ENCODE measurements around the gene MOCS2.

MOCS2 gene

GRCh38 chr5:53095217-53095616 lies 14.3 kb downstream of the MOCS2 start:
- peaks cover 12% of the 10 kb centered on the region for H3K36me3 ChIP-seq (ENCODE audit: control insufficient read depth, insufficient read depth, low read length)
- no peak overlapping the region for H3K9ac ChIP-seq (ENCODE audit: low read depth, low read length)
- no peaks in the 10 kb centered on the region for H3K4me1 ChIP-seq (ENCODE audit: control insufficient read depth, insufficient read depth, low read length)

GRCh38 chr5:53092242-53092641 lies 17.3 kb downstream of the MOCS2 start:
- Histone ChIP-seq H3K27me3 (ENCODE audit: control insufficient read depth, insufficient read depth, low read length) (no peaks in the 10 kb centered on the region), H3K9me3 (ENCODE audit: control insufficient read depth, insufficient read depth, low read length) (no peaks in the 10 kb centered on the region), H3K27ac (ENCODE audit: low read depth, low read length) (no peak overlapping the region), H3K9ac (ENCODE audit: low read depth, low read length) (no peak overlapping the region), H3K4me3 (ENCODE audit: low read depth, low read length) (no peak overlapping the region), H3K36me3 (ENCODE audit: control insufficient read depth, insufficient read depth, low read length) (no peaks in the 10 kb centered on the region), H3K4me1 (ENCODE audit: control insufficient read depth, insufficient read depth, low read length) (no peaks in the 10 kb centered on the region)

More at GRCh38 chr5:53095217-53095616, 14.3 kb downstream of the MOCS2 start:
- H3K27ac ChIP-seq (ENCODE audit: low read depth, low read length): no peak overlapping the region
- H3K9me3 ChIP-seq (ENCODE audit: control insufficient read depth, insufficient read depth, low read length): no peaks in the 10 kb centered on the region
- no peaks in the 10 kb centered on the region for H3K27me3 ChIP-seq (ENCODE audit: control insufficient read depth, insufficient read depth, low read length)
- no peak overlapping the region for H3K4me3 ChIP-seq (ENCODE audit: low read depth, low read length)

GRCh38 chr5:53091289-53091688 lies 18.3 kb downstream of the MOCS2 start:
- Histone ChIP-seq H3K36me3 (ENCODE audit: control insufficient read depth, insufficient read depth, low read length) (no peaks in the 10 kb centered on the region), H3K4me3 (ENCODE audit: low read depth, low read length) (no peak overlapping the region), H3K4me1 (ENCODE audit: control insufficient read depth, insufficient read depth, low read length) (no peaks in the 10 kb centered on the region), H3K9ac (ENCODE audit: low read depth, low read length) (no peak overlapping the region), H3K27ac (ENCODE audit: low read depth, low read length) (no peak overlapping the region), H3K9me3 (ENCODE audit: control insufficient read depth, insufficient read depth, low read length) (no peaks in the 10 kb centered on the region), H3K27me3 (ENCODE audit: control insufficient read depth, insufficient read depth, low read length) (no peaks in the 10 kb centered on the region)

GRCh38 chr5:53090229-53090628 lies 19.3 kb downstream of the MOCS2 start:
- H3K27me3 ChIP-seq (ENCODE audit: control insufficient read depth, insufficient read depth, low read length): no peaks in the 10 kb centered on the region
- H3K27ac ChIP-seq (ENCODE audit: low read depth, low read length): no peak overlapping the region
- H3K9me3 ChIP-seq (ENCODE audit: control insufficient read depth, insufficient read depth, low read length): no peaks in the 10 kb centered on the region
- no peaks in the 10 kb centered on the region for H3K4me1 ChIP-seq (ENCODE audit: control insufficient read depth, insufficient read depth, low read length)
- no peak overlapping the region for H3K4me3 ChIP-seq (ENCODE audit: low read depth, low read length)
- H3K36me3 ChIP-seq (ENCODE audit: control insufficient read depth, insufficient read depth, low read length): no peaks in the 10 kb centered on the region
- no peak overlapping the region for H3K9ac ChIP-seq (ENCODE audit: low read depth, low read length)

- H3K9ac ChIP-seq (ENCODE audit: low read depth, low read length): no peak overlapping the region
Measured at GRCh38 chr5:53089481-53089991, 20.0 kb downstream of the MOCS2 start.

GRCh38 chr5:53087621-53088121 lies 21.9 kb downstream of the MOCS2 start:
- Histone ChIP-seq H3K9me3 (ENCODE audit: control insufficient read depth, insufficient read depth, low read length) (no peaks in the 10 kb centered on the region), H3K4me3 (ENCODE audit: low read depth, low read length) (no peak overlapping the region), H3K9ac (ENCODE audit: low read depth, low read length) (no peak overlapping the region), H3K27me3 (ENCODE audit: control insufficient read depth, insufficient read depth, low read length) (no peaks in the 10 kb centered on the region), H3K36me3 (ENCODE audit: control insufficient read depth, insufficient read depth, low read length) (no peaks in the 10 kb centered on the region), H3K27ac (ENCODE audit: low read depth, low read length) (no peak overlapping the region), H3K4me1 (ENCODE audit: control insufficient read depth, insufficient read depth, low read length) (no peaks in the 10 kb centered on the region)

More at GRCh38 chr5:53089481-53089991, 20.0 kb downstream of the MOCS2 start:
- Histone ChIP-seq H3K4me1 (ENCODE audit: control insufficient read depth, insufficient read depth, low read length) (no peaks in the 10 kb centered on the region), H3K4me3 (ENCODE audit: low read depth, low read length) (no peak overlapping the region), H3K27me3 (ENCODE audit: control insufficient read depth, insufficient read depth, low read length) (no peaks in the 10 kb centered on the region), H3K9me3 (ENCODE audit: control insufficient read depth, insufficient read depth, low read length) (no peaks in the 10 kb centered on the region), H3K36me3 (ENCODE audit: control insufficient read depth, insufficient read depth, low read length) (no peaks in the 10 kb centered on the region), H3K27ac (ENCODE audit: low read depth, low read length) (no peak overlapping the region)

- H3K4me3 ChIP-seq (ENCODE audit: low read depth, low read length): no peak overlapping the region
- H3K9me3 ChIP-seq (ENCODE audit: control insufficient read depth, insufficient read depth, low read length): no peaks in the 10 kb centered on the region
- H3K9ac ChIP-seq (ENCODE audit: low read depth, low read length): no peak overlapping the region
- no peaks in the 10 kb centered on the region for H3K36me3 ChIP-seq (ENCODE audit: control insufficient read depth, insufficient read depth, low read length)
- H3K4me1 ChIP-seq (ENCODE audit: control insufficient read depth, insufficient read depth, low read length): no peaks in the 10 kb centered on the region
- H3K27me3 ChIP-seq (ENCODE audit: control insufficient read depth, insufficient read depth, low read length): no peaks in the 10 kb centered on the region
- H3K27ac ChIP-seq (ENCODE audit: low read depth, low read length): no peak overlapping the region
Measured at GRCh38 chr5:53087171-53087570, 22.4 kb downstream of the MOCS2 start.

GRCh38 chr5:53084546-53085255 lies 24.9 kb downstream of the MOCS2 start:
- Histone ChIP-seq H3K4me3 (ENCODE audit: low read depth, low read length) (no peak overlapping the region), H3K27ac (ENCODE audit: low read depth, low read length) (no peak overlapping the region), H3K36me3 (ENCODE audit: control insufficient read depth, insufficient read depth, low read length) (no peaks in the 10 kb centered on the region), H3K4me1 (ENCODE audit: control insufficient read depth, insufficient read depth, low read length) (no peaks in the 10 kb centered on the region), H3K9ac (ENCODE audit: low read depth, low read length) (no peak overlapping the region), H3K9me3 (ENCODE audit: control insufficient read depth, insufficient read depth, low read length) (no peaks in the 10 kb centered on the region), H3K27me3 (ENCODE audit: control insufficient read depth, insufficient read depth, low read length) (no peaks in the 10 kb centered on the region)

- Histone ChIP-seq H3K4me3 (ENCODE audit: low read depth, low read length) (no peak overlapping the region), H3K27ac (ENCODE audit: low read depth, low read length) (no peak overlapping the region), H3K9ac (ENCODE audit: low read depth, low read length) (no peak overlapping the region), H3K27me3 (ENCODE audit: control insufficient read depth, insufficient read depth, low read length) (no peaks in the 10 kb centered on the region), H3K36me3 (ENCODE audit: control insufficient read depth, insufficient read depth, low read length) (no peaks in the 10 kb centered on the region), H3K4me1 (ENCODE audit: control insufficient read depth, insufficient read depth, low read length) (no peaks in the 10 kb centered on the region), H3K9me3 (ENCODE audit: control insufficient read depth, insufficient read depth, low read length) (no peaks in the 10 kb centered on the region)
Measured at GRCh38 chr5:53083927-53084326, 25.6 kb downstream of the MOCS2 start.

- H3K4me3 ChIP-seq (ENCODE audit: low read depth, low read length): no peak overlapping the region
- H3K4me1 ChIP-seq (ENCODE audit: control insufficient read depth, insufficient read depth, low read length): no peaks in the 10 kb centered on the region
- H3K27ac ChIP-seq (ENCODE audit: low read depth, low read length): no peak overlapping the region
- no peaks in the 10 kb centered on the region for H3K9me3 ChIP-seq (ENCODE audit: control insufficient read depth, insufficient read depth, low read length)
- H3K36me3 ChIP-seq (ENCODE audit: control insufficient read depth, insufficient read depth, low read length): peaks cover 8% of the 10 kb centered on the region; the same call in 1 of the 2 replicates
- no peak overlapping the region for H3K9ac ChIP-seq (ENCODE audit: low read depth, low read length)
- H3K27me3 ChIP-seq (ENCODE audit: control insufficient read depth, insufficient read depth, low read length): no peaks in the 10 kb centered on the region
Measured at GRCh38 chr5:53080271-53080670, 29.3 kb downstream of the MOCS2 start.

- Histone ChIP-seq H3K36me3 (ENCODE audit: control insufficient read depth, insufficient read depth, low read length) (peaks cover 12% of the 10 kb centered on the region; the same call in 1 of the 2 replicates), H3K4me3 (ENCODE audit: low read depth, low read length) (no peak overlapping the region), H3K4me1 (ENCODE audit: control insufficient read depth, insufficient read depth, low read length) (no peaks in the 10 kb centered on the region), H3K27me3 (ENCODE audit: control insufficient read depth, insufficient read depth, low read length) (no peaks in the 10 kb centered on the region), H3K27ac (ENCODE audit: low read depth, low read length) (no peak overlapping the region), H3K9me3 (ENCODE audit: control insufficient read depth, insufficient read depth, low read length) (no peaks in the 10 kb centered on the region), H3K9ac (ENCODE audit: low read depth, low read length) (no peak overlapping the region)
Measured at GRCh38 chr5:53076014-53076583, 33.5 kb downstream of the MOCS2 start.

Data from HUES48 (cell line).